ENCODE results near the gene ZNF132. TPM values are rescaled to one million over a fixed set of nuclear protein-coding genes. Genes with fewer than 3 reads are reported as not detected.
"Not testable (repeated sequence)": the region's sequence is repeated elsewhere in the genome, so short reads cannot be mapped to it uniquely, and the experiment has no call there.

Gene ZNF132
- total RNA-seq: 5.1 TPM
- long read RNA-seq, transcript ZNF132-201 (3 exons, 3,031 nt): major isoform, 7 of 7 reads
- long read RNA-seq, partial matches to known transcripts: 0 of 7 reads
- long read RNA-seq, other reads (novel, unspliced or antisense): 0 of 7 reads

DNA sequence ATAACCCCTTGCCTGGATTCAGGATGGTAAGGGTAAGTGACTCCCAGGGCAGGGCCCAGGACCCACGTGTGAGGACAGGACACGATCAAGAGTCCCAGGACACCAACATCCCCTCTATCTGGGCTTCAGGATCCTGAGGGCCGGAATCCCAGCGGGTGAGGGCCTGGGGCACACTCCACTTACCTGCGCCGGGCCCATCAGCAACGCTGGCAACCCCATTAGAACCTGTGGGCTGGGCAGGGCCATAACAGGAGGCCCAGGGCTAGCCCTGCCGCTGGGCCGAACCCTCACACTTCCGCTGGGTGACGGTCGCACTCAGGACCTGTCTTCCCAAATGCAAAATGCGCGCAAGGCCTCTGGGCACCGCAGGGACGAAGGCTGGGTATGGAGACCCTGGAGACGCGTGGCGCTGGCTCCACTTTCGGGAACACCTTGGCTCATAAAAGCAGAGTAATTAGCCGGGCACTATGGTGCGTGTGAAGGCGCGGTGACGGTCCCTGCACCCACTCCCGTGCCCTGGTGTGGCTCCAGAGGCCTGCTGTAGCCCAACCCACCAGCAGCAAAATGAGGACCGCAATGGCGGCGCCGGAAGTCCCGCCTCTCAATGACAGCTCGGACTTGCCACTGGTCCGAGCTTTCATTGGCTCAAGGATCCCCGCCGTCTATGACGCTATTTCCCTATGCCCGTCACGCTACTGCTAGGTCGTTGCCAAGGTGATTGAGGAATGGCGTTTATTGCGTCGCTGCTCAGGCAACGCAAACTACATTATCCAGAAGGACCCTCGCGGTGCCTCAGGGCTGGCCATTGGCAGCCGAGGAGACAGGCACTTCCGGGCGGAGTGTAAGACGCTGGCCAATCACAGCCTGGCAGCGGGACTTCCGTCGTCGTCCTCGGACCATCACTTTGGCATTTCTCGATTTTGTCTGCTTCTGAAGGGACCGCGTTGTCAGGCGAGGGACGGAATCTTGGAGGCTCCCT lies at the start of gene ZNF132:
Gene ZNF132, minus strand, starts transcription at position 578 of the 979 bp plus-strand sequence. Its CDS starts 332 bp downstream, at position 246.
- ATAC-seq: peak; percentile 98
- intact Hi-C loops (cut with DNase I): loop anchor here (1.0 kb wide), 1 partner anchor 11 kb away; the partner anchor contains the start of gene ZNF324B

DNA sequence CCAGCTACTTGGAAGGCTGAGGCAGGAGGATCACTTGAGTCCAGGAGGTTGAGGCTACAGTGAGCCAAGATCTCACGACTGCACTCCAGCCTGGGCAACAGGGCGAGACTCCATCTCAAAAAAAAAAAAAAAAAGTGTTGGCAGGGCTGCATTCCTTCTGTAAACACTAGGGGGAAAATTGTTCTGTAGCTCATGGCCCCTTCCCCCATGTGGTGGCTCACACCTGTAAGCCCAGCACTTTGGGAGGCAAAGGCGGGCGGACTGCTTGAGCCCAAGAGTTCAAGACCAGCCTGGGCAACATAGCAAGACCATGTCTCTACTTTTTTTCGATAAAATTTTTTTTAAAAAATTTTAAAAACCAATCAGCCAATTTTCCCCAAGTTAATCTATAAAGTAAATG lies 44.4 kb upstream of the ZNF132 start:
- intact Hi-C loops (cut with DNase I); ATAC-seq: not testable (repeated sequence)

More for the DNA sequence above, at the start of gene ZNF132:
- peak; percentile 98 for DNase-seq (ENCODE audit: missing footprints)

DNA sequence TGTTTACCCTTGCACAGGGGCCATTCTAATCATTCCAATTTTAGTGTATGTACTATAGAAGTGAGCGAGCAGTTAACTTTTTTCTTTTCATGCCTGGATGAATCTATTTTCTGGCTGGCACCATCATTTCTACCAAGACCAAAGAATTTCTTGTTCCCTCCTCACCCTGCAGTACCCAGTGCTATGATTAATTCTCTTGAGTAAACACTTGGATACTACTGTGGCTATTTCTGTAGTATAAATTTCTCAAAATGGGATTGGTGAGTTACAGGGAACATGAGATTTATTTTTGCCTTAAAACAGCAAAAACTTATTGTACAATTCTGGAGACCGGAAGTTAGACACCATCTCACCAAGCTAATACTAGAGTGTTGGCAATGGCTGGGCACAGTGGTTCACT lies 43.8 kb upstream of the ZNF132 start:
- ATAC-seq: no peak
- intact Hi-C loops (cut with DNase I): no loop called here
- no peak for DNase-seq (ENCODE audit: missing footprints)

More for the DNA sequence above, 44.4 kb upstream of the ZNF132 start:
- not testable (repeated sequence) for DNase-seq (ENCODE audit: missing footprints)

DNA sequence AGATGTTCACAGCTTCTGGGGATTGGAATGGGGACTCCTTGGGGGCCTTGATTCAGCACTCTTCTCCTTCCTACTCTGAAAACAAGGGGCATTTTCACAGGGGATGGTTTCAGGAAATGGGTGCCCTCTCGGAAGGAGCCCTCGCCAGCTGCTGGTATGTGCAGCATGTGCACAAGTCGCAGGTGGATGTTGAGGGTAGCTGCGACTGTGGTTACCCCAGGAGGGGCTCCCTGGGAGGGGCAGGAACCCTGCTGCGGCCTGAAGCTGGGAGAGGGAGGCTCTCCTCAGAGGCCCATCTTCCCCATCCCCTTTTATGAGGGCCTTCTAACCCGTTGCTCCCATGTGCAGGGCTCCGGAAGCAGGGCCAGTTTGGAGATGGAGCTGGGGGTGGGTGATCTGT lies 42.4 kb upstream of the ZNF132 start:
- intact Hi-C loops (cut with DNase I): no loop called here
- no peak for DNase-seq (ENCODE audit: missing footprints)
- no peak for ATAC-seq

DNA sequence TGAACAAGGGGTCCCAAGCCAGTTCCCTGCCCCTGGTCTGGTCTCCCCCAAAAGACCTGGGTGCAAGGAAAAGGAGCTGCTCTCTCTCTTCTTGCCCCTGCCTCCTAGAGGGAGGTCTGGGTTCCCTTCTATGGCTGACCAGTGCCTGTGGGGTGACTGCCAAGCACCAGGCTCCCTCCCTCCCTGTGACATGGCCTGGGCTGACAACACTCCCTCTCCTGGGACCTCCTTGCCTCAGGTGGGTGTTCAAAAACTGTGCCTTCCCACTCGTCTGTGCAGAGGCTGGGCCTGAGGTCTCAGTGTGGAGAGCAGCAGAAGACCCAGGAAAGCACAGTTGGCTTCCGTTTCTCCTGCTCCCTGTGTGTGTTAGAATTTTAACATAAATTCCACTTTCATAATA lies 40.9 kb upstream of the ZNF132 start:
- DNase-seq (ENCODE audit: missing footprints) (no peak), ATAC-seq (no peak)
- intact Hi-C loops (cut with DNase I): no loop called here

DNA sequence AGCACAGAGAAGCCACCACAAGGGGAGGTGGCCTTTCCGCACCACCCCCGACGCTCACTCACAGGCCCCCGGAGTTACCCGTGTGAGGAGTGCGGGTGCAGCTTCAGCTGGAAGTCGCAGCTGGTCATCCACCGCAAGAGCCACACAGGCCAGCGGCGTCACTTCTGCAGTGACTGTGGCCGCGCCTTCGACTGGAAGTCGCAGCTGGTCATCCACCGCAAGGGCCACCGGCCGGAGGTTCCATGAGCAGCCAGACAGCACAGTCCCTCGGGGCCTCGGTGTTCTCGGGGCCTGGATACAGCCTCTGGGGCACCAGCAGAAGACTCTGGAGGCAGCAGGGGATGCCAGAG lies 40.5 kb upstream of the ZNF132 start:
- intact Hi-C loops (cut with DNase I): no loop called here
- ATAC-seq: no peak
- DNase-seq (ENCODE audit: missing footprints): no peak

DNA sequence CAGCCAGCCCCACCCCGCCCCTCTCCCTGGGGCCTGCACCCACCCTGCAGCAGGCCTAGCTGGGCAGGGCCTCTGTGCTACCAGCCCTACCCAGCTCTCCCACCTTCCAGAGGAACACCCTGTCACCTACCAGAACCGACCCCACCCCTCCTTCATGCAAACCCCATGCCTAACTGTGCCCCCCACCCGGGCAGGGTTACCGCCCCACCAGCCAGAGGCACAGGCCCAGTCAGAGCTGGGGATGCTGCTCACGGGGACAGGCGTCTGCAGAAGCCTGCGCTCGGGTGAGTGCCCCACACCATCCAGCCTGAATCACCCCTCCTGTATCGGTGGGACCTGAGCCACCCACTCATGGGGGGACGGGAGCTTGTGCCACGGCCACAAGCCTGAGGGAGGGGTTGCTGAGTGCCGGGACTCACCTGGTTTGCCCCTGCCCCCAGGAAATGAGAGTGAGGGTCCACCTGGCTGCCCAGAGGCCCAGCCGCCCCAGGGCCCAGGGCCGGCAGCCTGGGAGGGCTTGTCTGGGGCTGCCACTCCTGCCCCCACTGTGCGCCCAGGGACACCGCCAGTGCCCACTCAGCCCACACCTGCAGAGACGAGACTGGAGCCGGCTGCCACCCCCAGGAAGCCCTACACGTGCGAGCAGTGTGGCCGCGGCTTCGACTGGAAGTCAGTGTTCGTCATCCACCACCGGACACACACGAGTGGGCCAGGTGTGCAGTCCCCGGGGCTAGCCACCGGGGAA lies 40.0 kb upstream of the ZNF132 start:
- DNase-seq (ENCODE audit: missing footprints): no peak

DNA sequence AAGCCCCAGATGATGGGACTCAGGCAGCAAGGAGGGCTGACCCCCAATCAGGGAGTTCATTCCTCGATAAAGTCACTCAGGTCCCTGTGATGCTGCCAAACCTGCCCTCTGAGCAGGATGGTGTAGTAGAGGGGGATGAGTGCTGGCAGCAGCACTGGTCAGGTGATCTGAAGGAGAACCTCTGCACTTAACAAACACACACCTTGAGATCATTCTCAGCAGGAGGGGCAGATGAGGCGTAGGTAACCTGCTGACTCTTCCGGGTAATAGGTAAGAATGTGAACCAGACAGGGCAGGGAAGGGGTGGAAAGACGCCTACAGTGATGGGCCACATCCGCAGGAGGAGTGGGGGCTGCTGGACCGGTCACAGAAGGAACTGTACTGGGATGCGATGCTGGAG lies 39.4 kb upstream of the ZNF132 start:
- intact Hi-C loops (cut with DNase I): no loop called here
- DNase-seq (ENCODE audit: missing footprints): no peak
- ATAC-seq: no peak

More for the DNA sequence above, 40.0 kb upstream of the ZNF132 start:
- no peak for ATAC-seq
- intact Hi-C loops (cut with DNase I): no loop called here

DNA sequence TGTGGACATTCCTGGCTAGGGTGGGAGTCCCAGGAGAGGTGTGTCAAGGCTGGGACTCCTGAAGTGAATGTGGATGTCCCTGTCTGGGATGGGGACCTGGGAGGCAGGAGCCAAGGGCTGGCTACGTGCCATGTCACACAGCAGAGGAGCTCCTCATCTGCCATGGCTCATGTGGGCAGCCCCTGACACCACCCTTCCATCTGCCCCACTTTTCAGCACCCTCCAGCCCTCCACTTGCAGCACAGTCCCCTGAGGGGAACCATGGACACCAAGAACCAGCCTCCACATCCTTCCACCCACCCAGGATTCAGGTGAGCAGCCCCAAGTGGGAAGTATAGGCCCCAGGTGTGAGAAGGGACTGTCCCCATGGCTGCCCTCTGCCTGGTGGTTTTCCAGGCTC lies 37.9 kb upstream of the ZNF132 start:
- DNase-seq (ENCODE audit: missing footprints): no peak
- intact Hi-C loops (cut with DNase I): no loop called here

DNA sequence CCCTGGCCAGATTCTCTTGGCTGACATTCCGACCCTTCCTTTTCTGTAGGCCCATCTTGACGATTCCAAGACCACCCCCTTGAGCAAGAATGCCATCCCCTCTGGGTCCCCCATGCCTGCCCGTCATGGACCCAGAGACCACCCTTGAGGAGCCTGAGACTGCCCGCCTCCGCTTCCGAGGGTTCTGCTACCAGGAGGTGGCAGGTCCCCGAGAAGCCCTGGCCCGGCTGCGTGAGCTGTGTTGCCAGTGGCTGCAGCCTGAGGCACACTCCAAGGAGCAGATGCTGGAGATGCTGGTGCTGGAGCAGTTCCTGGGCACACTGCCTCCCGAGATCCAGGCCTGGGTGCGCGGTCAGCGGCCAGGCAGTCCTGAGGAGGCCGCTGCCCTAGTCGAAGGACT lies 37.2 kb upstream of the ZNF132 start:
- no peak for DNase-seq (ENCODE audit: missing footprints)
- intact Hi-C loops (cut with DNase I): no loop called here
- ATAC-seq: no peak

More for the DNA sequence above, 37.9 kb upstream of the ZNF132 start:
- ATAC-seq: no peak

DNA sequence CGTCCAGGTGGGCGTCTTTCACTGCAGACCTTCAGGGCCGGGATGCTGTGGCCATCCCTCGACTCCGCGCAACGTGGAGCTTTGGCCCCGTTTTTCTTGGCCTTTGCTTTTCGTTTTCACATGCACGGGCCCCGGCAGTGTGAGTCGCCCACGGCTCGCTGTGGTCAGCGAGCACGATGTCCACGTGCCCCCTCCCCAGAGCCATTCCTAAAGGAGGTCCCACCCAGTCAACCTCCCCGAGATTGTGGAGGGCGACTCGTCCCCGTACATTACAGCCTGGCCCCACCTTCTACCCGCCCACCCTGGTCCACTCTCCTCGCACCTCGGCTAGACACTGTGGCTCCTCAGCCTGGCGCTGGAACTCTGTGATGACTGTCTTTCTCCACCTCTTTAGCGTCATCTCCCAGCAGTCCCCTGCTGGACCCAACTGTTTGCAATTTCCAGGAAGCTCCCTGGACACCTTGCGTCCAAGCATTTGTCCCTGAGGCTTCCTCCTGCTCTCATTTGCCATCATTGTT lies 36.6 kb upstream of the ZNF132 start:
- ATAC-seq: no peak
- intact Hi-C loops (cut with DNase I): no loop called here
- DNase-seq (ENCODE audit: missing footprints): no peak

DNA sequence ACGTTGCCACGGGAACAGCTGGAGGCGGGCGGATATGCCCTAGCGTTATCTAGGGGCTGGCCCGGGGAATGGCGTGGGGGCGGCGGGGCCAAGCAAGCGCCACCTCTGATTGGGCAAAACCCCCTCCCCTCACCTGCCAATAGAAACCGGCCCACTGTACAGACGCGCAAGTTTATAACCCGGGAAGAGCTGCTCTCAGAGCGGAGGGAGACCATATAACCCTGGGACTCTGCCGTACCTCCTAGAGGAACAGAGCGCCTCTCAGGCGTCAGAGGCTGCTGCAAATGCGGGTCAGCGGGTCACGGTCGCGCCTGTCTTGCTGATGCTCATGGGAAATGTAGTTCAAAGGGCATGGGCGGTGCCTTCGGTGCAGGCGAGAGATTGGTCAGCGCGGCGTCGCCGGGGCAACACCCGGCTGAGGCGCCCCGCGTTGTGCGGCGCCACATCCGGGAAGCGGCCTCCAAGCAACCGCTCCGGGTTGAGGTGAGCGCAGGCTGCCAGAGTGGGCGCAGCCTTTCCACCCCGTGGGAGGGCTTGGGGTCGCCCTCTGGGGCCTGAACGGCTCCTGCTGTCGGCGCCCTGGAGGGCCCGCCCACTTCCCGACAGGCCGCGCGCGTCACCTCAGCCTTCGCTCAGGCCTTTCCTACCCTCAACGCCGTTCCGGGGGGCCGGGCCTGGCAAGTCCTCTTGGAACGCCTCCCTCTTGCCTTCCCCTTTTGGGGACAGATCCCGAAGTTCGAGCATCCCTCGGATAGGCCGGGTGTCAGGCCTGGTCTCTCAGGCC lies 36.0 kb upstream of the ZNF132 start, which contains the start of gene ZNF446:
Gene ZNF446, plus strand, starts transcription at position 639 of the 784 bp plus-strand sequence. CDS start 867 bp downstream, outside the sequence.
- peak; percentile 98 for DNase-seq (ENCODE audit: missing footprints)
- peak; percentile 94 for ATAC-seq
- intact Hi-C loops (cut with DNase I): no loop called here

DNA sequence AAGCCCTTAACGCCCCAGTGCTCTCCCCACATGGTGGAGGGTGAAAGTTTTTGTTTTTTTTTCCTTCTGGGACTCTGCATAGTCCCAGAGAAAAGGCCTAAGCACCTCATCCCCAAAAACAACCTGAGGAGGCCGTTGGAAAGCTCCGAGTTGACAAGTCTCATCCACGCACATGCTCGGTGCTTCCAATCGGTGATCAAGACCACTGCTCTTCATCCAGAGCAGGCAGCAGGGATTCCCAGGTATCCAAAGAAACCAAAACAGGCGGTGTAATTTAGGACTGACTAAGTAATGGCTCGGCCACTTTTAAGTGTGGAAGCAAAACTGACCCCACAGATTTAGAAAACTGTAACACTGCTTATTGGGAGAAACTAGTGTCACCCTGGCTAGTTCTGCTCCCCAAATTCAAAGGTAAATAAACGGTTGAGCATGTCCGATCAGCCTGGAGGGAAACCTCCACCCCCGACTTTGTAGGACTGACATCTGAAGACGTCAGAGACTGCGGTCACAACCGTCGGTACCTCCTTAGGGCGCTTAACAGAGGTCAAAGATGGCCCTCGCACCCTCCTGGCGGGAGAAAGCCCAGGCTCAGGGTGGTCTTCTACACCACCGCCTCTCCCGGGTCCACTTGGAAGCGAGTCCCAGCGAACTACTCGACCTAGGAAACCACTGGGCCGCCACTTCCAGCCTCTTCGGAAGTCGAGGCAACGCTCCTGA lies 35.2 kb upstream of the ZNF132 start:
- intact Hi-C loops (cut with DNase I): no loop called here

DNA sequence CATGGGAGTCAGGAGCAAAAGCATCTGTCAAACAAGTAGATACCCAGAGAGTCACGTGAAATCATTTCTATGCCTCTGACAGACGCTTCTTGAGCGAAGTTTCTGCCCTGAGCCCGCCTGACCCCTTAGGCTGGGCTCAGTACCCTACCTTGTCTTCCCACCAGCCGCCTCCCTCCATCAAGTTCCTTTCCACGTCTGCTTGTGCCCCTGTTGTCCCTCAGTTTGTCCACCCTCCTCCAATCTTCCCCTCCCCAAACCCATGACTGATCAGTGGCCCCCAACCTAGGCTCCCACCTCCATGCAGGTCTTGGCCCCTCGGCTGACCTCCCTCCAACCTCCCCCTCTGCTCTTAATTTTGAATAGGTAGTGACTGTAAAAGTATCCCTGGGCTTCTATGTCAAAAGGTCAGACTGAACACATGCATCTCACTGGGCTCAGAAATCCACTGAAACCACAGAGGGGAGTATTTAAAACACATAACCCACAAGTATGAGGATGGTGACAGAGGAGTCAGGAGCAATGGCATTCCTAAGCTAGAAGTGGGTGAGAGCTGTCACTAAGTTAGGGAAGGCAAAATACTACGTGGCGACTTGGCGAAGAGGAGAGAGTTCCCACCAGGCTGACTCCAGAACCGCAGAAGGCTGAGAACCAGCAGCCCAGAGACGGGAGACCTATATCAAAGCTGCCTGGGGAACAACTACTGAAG lies 34.5 kb upstream of the ZNF132 start:
- ATAC-seq (no peak), DNase-seq (ENCODE audit: missing footprints) (no peak)
- intact Hi-C loops (cut with DNase I): no loop called here

More for the DNA sequence above, 35.2 kb upstream of the ZNF132 start:
- DNase-seq (ENCODE audit: missing footprints) (no peak), ATAC-seq (no peak)

DNA sequence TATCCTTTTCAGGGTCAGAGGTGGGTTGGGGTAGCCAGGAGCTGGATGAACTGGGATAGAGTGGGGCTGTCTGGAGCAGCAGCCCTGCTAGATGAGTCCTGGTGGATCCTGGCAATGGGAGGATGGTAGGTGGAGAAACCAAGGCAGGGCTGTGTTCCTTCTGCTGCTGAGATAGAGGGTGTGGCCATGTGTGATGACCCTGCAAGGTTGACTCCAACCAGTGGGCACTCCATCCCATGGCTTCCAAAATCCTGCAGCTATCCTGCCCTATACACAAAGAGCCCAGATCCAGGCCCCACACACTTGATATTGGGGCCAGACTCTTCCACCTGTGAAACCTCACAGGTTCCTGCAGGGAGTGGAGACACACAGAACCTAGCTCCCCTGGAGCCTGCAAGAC lies 33.8 kb upstream of the ZNF132 start:
- ATAC-seq: no peak
- DNase-seq (ENCODE audit: missing footprints): no peak
- intact Hi-C loops (cut with DNase I): no loop called here

DNA sequence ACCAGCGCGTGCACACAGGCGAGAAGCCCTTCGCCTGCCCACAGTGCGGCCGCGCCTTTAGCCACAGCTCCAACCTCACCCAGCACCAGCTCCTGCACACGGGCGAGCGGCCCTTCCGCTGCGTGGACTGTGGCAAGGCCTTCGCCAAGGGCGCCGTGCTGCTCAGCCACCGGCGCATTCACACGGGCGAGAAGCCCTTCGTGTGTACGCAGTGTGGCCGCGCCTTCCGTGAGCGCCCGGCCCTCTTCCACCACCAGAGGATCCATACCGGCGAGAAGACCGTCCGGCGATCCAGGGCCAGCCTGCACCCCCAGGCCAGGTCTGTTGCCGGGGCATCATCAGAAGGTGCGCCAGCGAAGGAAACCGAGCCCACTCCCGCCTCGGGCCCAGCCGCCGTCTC lies 31.8 kb upstream of the ZNF132 start:
- intact Hi-C loops (cut with DNase I): no loop called here
- ATAC-seq (no peak), DNase-seq (ENCODE audit: missing footprints) (no peak)
